Testis (tissue), 2 donors: ENCODE results near the gene COL5A1.

ENCODE experiments used
- POLR2A ChIP-seq: fragments of 450-650 bp; IDR thresholded peaks from one replicate; pipeline ENCODE4 v1.6.1; 2017; ENCODE audit warnings: antibody characterized with exemption, mild to moderate bottlenecking, moderate library complexity
- TF ChIP-seq, protein P1 (sequence below), 3 experiments: fragments of 450-650 bp in 2 of 3; fragments of 200-600 bp in 1 of 3; sonication (generic) in 1 of 3; IDR thresholded peaks; one replicate each; pipeline ENCODE4 v1.5.1; 2016 to 2019; ENCODE audit warnings: antibody characterized with exemption in 3 of 3, mild to moderate bottlenecking in 2 of 3, moderate library complexity in 1 of 3

- no peak for TF ChIP-seq POLR2A
- TF ChIP-seq, protein P1, sequence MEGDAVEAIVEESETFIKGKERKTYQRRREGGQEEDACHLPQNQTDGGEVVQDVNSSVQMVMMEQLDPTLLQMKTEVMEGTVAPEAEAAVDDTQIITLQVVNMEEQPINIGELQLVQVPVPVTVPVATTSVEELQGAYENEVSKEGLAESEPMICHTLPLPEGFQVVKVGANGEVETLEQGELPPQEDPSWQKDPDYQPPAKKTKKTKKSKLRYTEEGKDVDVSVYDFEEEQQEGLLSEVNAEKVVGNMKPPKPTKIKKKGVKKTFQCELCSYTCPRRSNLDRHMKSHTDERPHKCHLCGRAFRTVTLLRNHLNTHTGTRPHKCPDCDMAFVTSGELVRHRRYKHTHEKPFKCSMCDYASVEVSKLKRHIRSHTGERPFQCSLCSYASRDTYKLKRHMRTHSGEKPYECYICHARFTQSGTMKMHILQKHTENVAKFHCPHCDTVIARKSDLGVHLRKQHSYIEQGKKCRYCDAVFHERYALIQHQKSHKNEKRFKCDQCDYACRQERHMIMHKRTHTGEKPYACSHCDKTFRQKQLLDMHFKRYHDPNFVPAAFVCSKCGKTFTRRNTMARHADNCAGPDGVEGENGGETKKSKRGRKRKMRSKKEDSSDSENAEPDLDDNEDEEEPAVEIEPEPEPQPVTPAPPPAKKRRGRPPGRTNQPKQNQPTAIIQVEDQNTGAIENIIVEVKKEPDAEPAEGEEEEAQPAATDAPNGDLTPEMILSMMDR (IDR thresholded peaks at IDR 0.05): no peak
These were observed 228.1 kb downstream of the COL5A1 start for GRCh38 chr9:134869554-134870300.
